Activated CD4-positive, alpha-beta T cell treated with anti-CD3 and anti-CD28 coated beads, Interleukin-2, amount 10 ng/mL, durations not matched to agents 24 days and 14 days (primary cell): ENCODE results near the gene PTPN1. TPM values are rescaled to one million over a fixed set of nuclear protein-coding genes. Genes with fewer than 3 reads are reported as not detected.
"Not testable (repeated sequence)": the region's sequence is repeated elsewhere in the genome, so short reads cannot be mapped to it uniquely, and the experiment has no call there.

Source experiments
- DNase-seq: peaks from one replicate; pipeline ENCODE4 v3.0.0; 2022
- H3K27ac Mint-ChIP-seq: one replicate; pipeline ENCODE4 v1.8.0; 2022; ENCODE audit warnings: mild to moderate bottlenecking, mixed read lengths
- H3K27me3 Mint-ChIP-seq: one replicate; pipeline ENCODE4 v1.8.0; 2022; ENCODE audit warnings: mixed read lengths
- H3K36me3 Mint-ChIP-seq: one replicate; pipeline ENCODE4 v1.8.0; 2022; ENCODE audit warnings: low read depth, mild to moderate bottlenecking, mixed read lengths
- H3K4me1 Mint-ChIP-seq: one replicate; pipeline ENCODE4 v1.8.0; 2021; ENCODE audit warnings: mixed read lengths
- H3K4me3 Mint-ChIP-seq: one replicate; pipeline ENCODE4 v1.8.0; 2022; ENCODE audit warnings: mild to moderate bottlenecking, moderate library complexity, mixed read lengths
- H3K9me3 Mint-ChIP-seq: one replicate; pipeline ENCODE4 v1.8.0; 2021; ENCODE audit warnings: mixed read lengths
- intact Hi-C: fragments of 100-400 bp; cut with micrococcal nuclease; formaldehyde crosslinking; loops from one replicate; pipeline ENCODE4 v1.15.1; 2023
- total RNA-seq: library from RNA; stranded (reverse); gene quantifications from 2 replicates; pipeline ENCODE4 v1.2.3, GENCODE V29; 2022

PTPN1 gene
- total RNA-seq, 1 donor from 2014 or later, result 62.9 TPM

DNA sequence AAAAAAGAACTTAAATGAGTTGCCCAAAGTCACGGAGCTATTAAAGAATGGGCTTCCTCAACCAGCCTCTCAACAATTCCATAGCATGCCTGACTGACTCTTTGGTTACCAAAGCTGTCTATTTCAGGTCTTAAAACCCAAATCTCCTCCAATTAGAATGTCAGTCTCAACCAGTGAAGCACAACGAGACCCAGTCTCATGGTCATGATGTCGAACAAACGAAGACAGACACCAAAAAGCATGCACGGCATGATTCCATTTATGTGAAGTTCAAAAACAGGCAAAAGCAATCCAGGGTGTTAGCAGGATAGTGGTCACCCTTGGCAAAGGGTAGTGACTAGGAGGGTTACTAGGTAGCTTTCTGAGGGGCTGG lies 16.3 kb upstream of the PTPN1 start:
- no peaks in the 10 kb centered on the region for H3K27me3 Mint-ChIP-seq
- no peak for DNase-seq
- H3K36me3 Mint-ChIP-seq, result no peaks in the 10 kb centered on the region
- no peaks in the 10 kb centered on the region for H3K9me3 Mint-ChIP-seq
- peaks cover 12% of the 10 kb centered on the region for H3K4me1 Mint-ChIP-seq
- no peak overlapping the region for H3K27ac Mint-ChIP-seq
- no peak overlapping the region for H3K4me3 Mint-ChIP-seq
- intact Hi-C loops, result no loop called here

DNA sequence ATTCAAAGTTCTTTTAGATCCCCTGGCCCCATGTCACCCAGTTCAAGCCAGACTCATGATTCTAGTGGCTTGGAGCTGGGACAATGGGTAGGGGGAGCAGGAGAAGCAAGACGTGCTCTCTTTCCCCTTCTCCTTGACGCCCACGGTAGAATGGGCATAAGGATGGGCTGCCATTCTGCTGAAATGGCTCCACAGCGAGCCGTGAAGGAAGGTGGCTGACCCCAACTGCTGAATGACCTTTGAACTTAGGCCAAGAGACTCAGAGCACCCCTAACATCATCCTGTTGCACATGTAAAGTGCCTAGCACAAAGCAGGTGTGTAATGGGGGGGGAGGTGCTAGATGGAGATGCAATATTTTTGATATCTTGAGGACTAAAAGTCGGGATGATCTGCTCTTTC lies 15.8 kb upstream of the PTPN1 start:
- H3K27me3 Mint-ChIP-seq, result no peaks in the 10 kb centered on the region
- peaks cover 12% of the 10 kb centered on the region for H3K4me1 Mint-ChIP-seq
- no peaks in the 10 kb centered on the region for H3K36me3 Mint-ChIP-seq
- H3K9me3 Mint-ChIP-seq, result no peaks in the 10 kb centered on the region
- DNase-seq, result no peak
- no peak overlapping the region for H3K4me3 Mint-ChIP-seq
- intact Hi-C loops, result no loop called here
- H3K27ac Mint-ChIP-seq, result no peak overlapping the region

DNA sequence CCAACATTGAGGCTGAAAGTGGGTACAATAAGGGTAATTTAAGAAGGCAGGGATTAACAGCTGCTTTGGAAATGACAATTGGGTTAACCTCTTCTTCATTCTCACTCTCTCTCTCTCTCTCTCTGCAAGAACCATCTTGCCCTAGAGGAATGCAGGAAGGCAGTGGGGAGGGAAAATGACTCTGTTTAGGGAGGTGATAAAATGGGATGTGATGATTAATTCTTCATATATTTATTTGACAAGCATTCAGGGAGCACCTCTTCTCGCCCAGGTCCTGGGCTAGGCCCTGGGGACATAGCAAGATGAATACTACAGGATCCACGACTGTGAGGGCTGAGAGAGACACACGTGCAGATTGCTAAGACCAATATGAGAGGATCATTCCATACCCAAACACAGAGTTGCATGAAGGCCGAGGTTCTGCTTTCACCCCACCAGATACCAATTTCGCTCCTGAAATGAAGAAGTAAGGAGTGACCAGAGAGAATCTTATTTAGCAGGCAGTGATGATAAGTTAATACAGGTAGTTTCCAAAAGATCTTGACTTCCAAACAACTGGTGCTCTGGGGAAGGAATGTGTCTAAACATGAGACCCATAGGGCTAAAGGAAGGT lies 13.3 kb upstream of the PTPN1 start:
- DNase-seq, result no peak
- Mint-ChIP-seq H3K36me3 (no peaks in the 10 kb centered on the region), H3K9me3 (no peaks in the 10 kb centered on the region), H3K27me3 (no peaks in the 10 kb centered on the region), H3K4me1 (peaks cover 13% of the 10 kb centered on the region), H3K27ac (no peak overlapping the region), H3K4me3 (no peak overlapping the region)
- intact Hi-C loops, result no loop called here

DNA sequence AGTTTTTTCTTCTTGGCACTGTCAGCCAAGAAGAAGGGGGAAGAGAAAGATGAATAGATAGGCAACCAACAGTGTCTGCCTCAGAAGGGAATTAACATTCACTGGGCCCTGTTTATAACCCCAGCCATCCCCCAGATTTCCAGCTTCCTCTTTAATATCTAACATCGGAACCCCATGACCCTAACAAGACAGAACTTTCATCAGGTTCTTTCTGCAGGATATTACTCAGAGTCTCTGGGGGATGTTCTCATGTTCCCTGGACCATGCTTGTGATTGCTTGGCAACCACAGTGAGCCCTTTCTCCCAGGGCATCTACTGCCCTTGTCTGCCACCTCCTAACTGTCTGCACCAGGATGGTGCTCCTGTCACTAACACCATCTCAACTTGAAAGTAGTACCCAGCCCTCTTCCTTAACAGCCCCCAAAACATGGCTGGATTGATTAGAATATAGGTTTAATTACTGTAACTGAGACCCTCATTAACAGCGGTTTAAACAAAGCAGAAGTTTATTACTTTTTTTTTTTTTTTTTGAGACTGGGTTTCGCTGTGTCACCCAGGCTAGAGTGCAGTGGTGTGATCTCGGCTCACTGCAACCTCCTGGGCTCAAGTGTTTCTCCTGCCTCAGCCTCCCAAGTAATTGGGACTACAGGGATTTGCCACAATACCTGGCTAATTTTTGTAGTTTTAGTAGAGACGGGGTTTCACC lies 12.0 kb upstream of the PTPN1 start:
- Mint-ChIP-seq H3K4me3 (no peak overlapping the region), H3K9me3 (no peaks in the 10 kb centered on the region), H3K4me1 (peaks cover 7% of the 10 kb centered on the region), H3K27me3 (no peaks in the 10 kb centered on the region), H3K27ac (no peak overlapping the region), H3K36me3 (no peaks in the 10 kb centered on the region)
- no peak for DNase-seq
- intact Hi-C loops, result no loop called here

DNA sequence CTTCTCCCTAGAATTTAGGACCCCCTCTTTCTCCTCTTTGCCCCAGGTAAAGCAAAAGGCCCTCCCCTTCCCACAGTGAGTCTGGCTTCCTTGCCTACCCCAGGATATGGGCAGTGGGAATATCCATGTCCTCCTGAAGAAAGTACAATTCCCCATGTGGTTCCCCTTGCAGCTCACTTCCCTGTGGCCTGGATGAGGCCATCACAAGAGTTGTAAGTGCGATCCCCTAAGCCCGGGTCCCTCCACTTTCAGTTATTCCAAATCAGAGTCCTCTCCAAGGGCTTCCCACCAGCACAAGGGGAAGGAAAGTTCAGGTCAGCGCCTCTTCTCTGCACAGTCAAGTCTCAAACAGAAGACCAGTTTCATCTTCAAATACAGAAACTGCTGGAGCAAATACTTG lies 10.2 kb upstream of the PTPN1 start:
- Mint-ChIP-seq H3K9me3 (no peaks in the 10 kb centered on the region), H3K36me3 (no peaks in the 10 kb centered on the region)

DNA sequence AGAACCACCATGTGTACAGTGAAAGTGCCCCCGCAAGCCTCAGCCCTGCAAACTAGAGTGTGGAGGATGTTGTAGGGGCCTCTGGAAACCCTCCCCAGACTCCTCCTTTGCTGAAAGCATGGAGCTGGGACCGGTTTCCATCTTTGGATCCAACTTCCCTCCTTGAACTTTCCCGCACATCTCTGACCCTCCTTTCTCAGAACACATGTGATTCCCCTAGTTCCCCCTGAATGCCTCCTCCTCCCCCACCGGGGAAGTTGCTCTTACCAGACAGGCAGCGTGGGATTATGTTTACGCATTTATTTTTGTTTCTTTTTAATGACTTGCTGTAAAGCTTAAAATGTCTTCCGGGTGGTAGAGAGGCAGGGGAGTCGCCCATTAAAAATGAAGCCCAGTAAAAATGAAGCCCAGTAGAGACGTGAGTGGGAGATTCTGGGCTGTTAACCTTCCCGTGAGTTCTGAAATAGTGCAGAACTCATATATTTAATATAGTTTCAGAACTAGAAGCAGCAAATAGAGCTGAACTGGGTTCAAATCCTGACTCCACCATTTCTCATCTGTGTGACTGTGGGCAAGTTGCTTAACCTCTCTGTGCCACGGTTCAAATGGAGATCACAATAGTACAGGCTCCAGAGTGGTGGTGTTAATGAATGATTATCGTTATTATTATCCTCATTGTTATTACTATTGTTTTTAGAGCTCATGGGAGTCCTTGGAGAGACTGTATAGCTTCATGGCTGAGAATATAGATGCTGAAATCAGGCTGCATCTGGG lies 8.0 kb upstream of the PTPN1 start:
- intact Hi-C loops, result no loop called here

More for the DNA sequence above, 10.2 kb upstream of the PTPN1 start:
- no peak overlapping the region for H3K27ac Mint-ChIP-seq
- no peak for DNase-seq
- intact Hi-C loops, result no loop called here
- no peaks in the 10 kb centered on the region for H3K27me3 Mint-ChIP-seq
- no peak overlapping the region for H3K4me3 Mint-ChIP-seq
- peaks cover 14% of the 10 kb centered on the region for H3K4me1 Mint-ChIP-seq

DNA sequence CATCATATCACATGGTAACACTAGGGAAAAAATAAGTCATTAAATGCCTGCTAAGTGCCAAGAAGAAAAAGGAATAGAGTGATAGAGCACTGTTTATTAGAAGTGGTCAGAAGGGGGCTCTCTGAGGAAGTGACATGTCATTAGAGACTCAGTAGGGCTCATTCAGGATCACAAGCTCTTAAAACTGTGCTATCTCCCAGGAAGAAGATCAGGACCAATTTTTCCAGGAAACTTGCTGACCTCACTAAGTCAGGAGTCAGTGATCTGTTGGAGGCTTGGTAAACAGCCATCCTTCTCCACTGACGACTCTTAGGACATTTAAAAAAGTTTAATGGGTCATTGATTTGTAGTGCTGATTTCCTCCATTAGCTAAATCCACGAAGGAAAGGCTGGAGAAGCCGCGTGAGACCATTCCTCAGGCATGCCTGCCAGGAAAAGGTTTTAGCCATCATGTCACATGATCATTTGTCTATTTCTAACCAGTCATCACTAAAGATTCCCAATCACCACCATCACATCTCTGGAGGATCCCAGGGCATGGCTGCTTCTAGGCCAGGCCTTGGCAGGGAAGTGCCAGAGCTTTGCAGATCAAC lies 5.9 kb upstream of the PTPN1 start:
- peaks cover 16% of the 10 kb centered on the region for H3K4me1 Mint-ChIP-seq
- H3K36me3 Mint-ChIP-seq, result no peaks in the 10 kb centered on the region
- no peak for DNase-seq
- H3K27ac Mint-ChIP-seq, result peak overlapping the region; percentile 29
- H3K27me3 Mint-ChIP-seq, result no peaks in the 10 kb centered on the region
- intact Hi-C loops, result no loop called here
- no peak overlapping the region for H3K4me3 Mint-ChIP-seq
- H3K9me3 Mint-ChIP-seq, result no peaks in the 10 kb centered on the region

More for the DNA sequence above, 8.0 kb upstream of the PTPN1 start:
- no peak for DNase-seq
- peaks cover 16% of the 10 kb centered on the region for H3K4me1 Mint-ChIP-seq
- no peaks in the 10 kb centered on the region for H3K27me3 Mint-ChIP-seq
- no peak overlapping the region for H3K4me3 Mint-ChIP-seq
- H3K9me3 Mint-ChIP-seq, result no peaks in the 10 kb centered on the region
- no peak overlapping the region for H3K27ac Mint-ChIP-seq
- no peaks in the 10 kb centered on the region for H3K36me3 Mint-ChIP-seq

DNA sequence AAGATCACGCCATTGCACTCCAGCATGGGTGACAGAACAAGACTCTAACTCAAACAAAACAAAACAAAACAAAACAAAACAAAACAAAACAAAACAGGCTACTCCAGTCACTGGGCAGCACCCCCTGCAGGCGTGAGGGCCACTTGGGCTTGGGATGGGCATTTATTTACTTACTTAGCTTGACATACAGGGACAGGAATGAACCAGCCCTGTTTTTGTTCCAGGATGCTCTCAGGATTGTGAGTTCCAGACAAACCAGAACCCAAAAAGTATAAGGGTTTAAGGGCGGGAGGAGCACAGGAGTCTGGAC lies 4.0 kb upstream of the PTPN1 start:
- H3K4me1 Mint-ChIP-seq, result peaks cover 22% of the 10 kb centered on the region

DNA sequence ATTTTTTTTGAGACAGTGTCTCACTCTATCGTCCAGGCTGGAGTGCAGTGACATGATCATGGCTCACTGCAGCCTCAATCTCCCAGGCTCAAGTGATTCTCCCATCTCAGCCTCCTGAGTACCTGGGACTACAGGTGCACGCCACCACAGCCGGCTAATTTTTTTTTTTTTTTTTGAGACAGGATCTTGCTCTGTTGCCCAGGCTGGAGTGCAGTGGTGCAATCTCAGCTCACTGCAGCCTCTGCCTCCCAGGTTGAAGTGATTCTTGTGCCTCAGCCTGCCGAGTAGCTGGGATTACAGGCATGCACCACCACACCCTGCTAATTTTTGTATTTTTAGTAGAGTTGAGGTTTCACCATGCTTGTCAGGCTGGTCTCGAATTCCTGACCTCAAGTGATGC lies 2.4 kb upstream of the PTPN1 start:
- H3K9me3 Mint-ChIP-seq, intact Hi-C loops, H3K4me3 Mint-ChIP-seq, DNase-seq, H3K27me3 Mint-ChIP-seq, H3K27ac Mint-ChIP-seq: not testable (repeated sequence)
- Mint-ChIP-seq H3K4me1 (peaks cover 34% of the 10 kb centered on the region), H3K36me3 (peaks cover 13% of the 10 kb centered on the region)

More for the DNA sequence above, 4.0 kb upstream of the PTPN1 start:
- Mint-ChIP-seq H3K27me3 (no peaks in the 10 kb centered on the region), H3K27ac (no peak overlapping the region), H3K36me3 (peaks cover 5% of the 10 kb centered on the region), H3K4me3 (no peak overlapping the region), H3K9me3 (no peaks in the 10 kb centered on the region)
- intact Hi-C loops, result no loop called here
- no peak for DNase-seq

DNA sequence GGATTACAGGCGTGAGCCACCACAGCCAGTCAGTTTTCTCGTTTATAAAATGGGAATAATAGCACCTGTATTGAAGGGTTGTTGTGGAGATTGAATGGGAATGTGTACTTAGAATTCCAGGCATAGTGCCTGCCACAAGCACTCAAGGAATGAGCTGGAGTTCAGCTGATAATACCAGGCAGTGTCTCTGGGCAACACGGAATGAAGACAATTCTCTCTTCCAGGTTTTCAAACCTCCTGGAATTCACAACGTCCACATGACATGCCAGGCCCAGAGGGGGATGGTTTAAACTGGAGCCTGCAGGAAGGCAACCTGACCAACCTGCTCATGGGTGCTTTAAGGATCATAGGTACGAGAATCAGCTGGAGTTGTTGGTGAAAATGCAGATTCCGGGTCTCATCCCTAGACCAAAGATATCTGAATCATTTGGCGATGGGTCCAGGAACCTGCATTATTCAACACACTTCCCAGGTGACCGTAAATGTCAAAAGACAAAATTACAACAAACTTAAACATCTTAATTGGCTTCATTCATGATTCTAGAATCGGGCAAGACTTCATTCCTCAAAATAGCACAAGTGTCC lies 1.9 kb upstream of the PTPN1 start:
- Mint-ChIP-seq H3K27me3 (no peaks in the 10 kb centered on the region), H3K9me3 (no peaks in the 10 kb centered on the region), H3K36me3 (peaks cover 14% of the 10 kb centered on the region), H3K4me3 (no peak overlapping the region), H3K4me1 (peaks cover 39% of the 10 kb centered on the region), H3K27ac (no peak overlapping the region)
- intact Hi-C loops, result no loop called here
- DNase-seq, result no peak

DNA sequence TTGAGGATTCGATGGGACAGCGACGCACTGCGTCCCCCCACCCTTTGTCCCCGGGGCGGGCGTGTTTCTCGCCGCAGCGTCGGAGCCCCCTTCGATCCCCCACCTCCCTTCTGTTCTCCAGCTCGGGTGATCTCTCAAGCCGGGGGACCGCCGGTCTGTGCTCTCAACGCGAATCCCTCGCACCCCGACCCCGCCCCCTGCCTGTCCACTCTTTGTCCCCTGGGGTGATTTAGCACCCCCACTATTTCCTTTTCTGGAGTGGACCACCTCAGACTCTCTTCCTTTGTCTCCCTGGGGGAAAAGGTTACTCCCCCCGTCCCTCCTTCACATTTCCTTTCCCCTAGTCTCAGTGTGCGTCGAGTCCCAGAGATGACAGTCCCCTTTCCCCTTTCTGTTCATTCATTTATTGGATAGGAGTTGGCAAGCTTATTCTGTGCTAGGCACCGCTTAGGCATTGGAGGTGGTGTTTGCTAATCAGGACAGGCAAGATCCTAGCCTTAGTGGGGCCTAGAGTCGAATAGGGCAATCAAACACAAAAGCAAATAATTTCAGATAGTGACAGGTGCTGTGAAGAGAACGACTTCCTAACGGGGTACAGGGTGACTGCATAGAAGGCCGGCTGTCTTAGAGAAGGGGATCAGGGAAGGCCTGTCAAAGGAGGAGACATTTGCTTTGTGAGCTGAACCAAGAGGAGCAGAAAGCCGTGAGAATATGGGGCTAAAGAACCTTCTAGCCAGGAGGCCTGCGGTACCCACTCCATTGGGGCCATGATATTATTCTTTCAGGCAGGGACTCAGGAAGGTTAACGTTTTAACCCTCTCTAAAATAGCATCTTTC lies 741 bp downstream of the PTPN1 start:
- no peaks in the 10 kb centered on the region for H3K9me3 Mint-ChIP-seq
- H3K4me3 Mint-ChIP-seq, result peak overlapping the region; percentile 98
- DNase-seq, result peak; percentile 77
- H3K27me3 Mint-ChIP-seq, result no peaks in the 10 kb centered on the region
- H3K36me3 Mint-ChIP-seq, result peaks cover 27% of the 10 kb centered on the region
- H3K27ac Mint-ChIP-seq, result peak overlapping the region; percentile 93
- H3K4me1 Mint-ChIP-seq, result peaks cover 49% of the 10 kb centered on the region
- intact Hi-C loops, result loop anchor here (1.0 to 10.0 kb wide), 7 partner anchors 7 to 1232 kb away; partner anchors contain the start of genes PARD6B and ZNFX1

DNA sequence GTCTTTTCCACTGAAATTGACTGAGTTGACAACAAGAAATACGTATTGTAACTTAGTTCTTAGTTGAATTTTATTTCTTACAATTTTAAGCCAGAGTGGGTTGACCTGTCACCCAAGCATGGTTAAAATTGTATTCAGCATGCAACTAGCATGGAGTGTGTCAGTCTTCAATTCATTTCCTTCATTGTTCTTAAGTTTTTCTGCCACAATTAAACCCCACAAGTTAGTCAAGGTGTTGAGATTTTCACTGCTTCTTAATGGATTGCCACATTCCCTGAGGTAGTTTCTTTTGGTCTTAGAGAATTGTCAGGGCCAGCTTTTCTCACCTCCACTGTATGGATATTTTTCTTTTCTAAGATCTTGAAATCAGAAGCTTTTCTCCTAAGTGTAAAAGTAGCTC lies 2.1 kb downstream of the PTPN1 start:
- Mint-ChIP-seq H3K36me3 (peaks cover 31% of the 10 kb centered on the region), H3K27ac (peak overlapping the region; percentile 92), H3K4me3 (peak overlapping the region; percentile 98), H3K9me3 (no peaks in the 10 kb centered on the region), H3K4me1 (peaks cover 61% of the 10 kb centered on the region), H3K27me3 (no peaks in the 10 kb centered on the region)
- DNase-seq, result no peak
- intact Hi-C loops, result loop anchor here (5.0 to 10.0 kb wide), 2 partner anchors 222 to 920 kb away; partner anchors contain the start of gene PARD6B
